ENCODE data around the gene EMX2.

The EMX2 gene

DNA sequence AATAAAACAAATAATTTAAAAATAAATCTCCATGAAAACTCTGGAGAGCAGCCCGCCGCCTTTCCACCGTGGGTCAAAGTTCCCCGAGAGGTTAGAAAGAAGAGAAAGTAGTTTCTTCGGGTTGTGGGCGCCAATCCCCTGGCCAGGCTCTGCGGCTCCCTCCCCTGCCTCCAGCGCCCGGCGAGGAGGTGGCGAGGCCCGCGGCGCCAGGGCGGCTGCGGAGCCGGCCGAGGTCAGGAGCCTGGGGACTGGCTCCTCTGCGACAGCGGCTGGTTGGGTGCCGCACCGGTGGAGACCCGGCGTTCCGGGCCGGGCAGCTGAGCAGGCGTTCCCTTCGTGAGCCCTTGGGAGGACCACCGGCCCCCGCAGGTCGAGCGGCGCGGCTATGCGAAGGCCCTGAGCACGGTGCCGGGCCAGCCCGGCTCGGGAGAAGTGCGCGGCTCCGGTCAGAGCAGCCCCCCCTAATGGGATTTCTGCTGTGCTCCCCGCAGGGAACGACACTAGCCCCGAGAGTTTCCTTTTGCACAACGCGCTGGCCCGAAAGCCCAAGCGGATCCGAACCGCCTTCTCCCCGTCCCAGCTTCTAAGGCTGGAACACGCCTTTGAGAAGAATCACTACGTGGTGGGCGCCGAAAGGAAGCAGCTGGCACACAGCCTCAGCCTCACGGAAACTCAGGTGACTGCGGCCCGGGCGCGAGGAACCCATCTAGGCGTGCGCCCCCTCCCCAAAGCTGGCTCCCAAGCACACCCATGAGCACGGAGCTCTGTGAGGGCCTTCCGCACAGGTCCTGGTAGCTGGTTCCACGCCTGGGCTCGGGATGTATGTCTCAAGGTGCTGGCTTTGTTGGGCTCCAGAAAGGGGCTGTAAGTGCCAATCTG, 2.8 kb downstream of the EMX2 start:
- DNase-seq: no peak

DNA sequence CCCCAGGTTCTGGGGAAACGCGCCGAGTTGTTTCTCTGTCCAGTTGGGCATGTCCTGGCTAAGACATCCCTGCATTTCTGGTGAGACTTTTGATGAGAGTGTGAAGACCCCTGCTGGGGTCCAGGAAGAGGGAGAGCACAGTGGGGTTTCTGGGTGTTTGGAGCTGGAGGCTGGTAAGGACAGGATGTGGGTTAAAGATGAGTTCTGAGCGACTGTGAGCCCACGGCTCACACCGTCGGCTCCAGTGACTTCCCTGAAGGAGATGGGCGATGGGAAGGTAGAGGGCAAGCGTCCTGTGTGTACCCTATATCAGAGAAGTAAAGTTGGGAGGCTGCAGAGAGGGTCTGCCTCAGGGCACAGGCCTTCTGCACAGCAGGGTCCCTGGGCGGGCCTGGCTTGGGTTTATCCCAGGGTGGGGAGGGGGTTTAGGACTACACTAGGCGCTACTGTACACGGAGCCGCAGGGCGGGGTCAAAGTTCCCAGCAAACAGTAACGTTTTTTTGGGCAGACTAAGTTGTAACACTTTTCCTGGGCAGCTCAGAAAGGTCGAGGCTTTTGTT, 3.6 kb downstream of the EMX2 start:
- DNase-seq: no peak

DNA sequence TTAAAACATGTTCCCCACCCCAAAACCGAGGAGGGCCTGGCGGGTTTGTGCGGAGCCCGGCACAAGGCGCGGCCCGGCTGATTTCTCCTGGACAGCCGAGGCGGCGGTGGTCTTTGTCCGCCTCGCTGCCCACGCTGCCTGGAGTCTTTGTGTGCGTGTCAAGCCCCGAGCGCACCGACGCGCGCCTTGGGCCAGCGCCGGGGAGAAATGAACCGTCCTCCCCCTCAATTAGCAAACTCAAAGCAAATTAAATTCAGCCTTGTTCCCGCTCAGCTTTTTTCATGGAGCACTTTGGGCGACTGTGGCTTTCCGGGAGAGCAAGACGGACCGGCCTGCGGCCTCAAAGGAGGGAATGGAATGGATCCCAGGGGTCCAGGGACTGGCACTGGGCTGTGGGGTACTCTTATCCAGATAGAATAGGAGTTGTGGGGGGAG, 4.1 kb downstream of the EMX2 start:
- DNase-seq: no peak

DNA sequence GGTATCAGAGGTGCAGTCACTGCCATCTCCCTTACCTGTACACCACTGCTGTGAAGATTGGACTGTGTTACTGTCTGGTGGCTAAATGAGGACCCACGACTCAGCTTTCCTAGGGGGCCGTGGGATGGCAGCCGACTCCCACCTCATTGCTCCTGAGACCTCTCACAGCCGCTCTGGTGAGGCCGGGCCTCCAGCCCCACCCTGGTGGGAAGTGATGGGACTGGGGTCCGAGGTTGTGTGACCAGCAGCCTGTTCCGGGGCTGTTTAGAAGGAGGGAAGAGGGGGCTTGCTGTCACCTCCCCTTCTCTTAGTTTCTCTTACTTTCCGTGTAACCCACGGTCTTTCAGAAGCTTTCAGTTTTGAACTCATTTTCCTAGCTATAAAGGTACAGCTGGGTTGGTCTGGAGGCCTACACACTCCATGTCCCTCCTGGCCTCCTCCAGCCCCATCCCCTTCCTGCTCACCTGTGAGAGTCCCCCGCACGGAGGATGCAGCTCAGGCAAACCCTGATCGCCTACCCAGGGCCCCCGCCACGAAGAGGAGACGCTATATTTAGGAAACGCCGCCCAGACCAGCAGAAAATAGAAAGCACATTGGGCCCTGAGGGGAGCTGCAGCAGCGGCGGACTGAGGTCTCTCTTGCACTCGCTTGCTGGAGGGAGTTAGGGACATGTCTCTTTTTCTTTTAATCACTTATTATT, 4.6 kb downstream of the EMX2 start:
- no peak for DNase-seq

DNA sequence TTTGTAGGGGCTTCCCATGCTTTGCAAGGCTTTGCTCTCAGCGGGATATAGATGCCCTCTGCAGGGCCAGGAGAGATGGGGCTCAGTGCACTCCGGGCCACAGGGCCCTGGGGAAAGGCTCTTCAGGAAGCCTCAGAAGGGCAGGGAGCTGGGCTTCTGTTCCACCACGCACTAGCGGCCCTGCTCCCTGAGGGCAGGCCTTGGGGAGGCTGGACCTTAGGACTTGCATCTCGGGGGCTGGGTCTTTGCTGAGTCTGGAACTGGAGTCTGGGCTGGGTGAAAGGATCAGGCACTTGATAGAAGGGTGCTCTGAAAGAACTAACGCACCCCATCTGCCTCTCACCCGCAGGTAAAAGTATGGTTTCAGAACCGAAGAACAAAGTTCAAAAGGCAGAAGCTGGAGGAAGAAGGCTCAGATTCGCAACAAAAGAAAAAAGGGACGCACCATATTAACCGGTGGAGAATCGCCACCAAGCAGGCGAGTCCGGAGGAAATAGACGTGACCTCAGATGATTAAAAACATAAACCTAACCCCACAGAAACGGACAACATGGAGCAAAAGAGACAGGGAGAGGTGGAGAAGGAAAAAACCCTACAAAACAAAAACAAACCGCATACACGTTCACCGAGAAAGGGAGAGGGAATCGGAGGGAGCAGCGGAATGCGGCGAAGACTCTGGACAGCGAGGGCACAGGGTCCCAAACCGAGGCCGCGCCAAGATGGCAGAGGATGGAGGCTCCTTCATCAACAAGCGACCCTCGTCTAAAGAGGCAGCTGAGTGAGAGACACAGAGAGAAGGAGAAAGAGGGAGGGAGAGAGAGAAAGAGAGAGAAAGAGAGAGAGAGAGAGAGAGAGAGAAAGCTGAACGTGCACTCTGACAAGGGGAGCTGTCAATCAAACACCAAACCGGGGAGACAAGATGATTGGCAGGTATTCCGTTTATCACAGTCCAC, 5.4 kb downstream of the EMX2 start:
- DNase-seq: no peak

DNA sequence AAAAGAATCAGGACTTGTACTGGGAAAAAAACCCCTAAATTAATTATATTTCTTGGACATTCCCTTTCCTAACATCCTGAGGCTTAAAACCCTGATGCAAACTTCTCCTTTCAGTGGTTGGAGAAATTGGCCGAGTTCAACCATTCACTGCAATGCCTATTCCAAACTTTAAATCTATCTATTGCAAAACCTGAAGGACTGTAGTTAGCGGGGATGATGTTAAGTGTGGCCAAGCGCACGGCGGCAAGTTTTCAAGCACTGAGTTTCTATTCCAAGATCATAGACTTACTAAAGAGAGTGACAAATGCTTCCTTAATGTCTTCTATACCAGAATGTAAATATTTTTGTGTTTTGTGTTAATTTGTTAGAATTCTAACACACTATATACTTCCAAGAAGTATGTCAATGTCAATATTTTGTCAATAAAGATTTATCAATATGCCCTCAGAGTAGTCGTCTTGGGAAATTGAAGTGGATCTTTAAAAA, 6.6 kb downstream of the EMX2 start:
- no peak for DNase-seq

DNA sequence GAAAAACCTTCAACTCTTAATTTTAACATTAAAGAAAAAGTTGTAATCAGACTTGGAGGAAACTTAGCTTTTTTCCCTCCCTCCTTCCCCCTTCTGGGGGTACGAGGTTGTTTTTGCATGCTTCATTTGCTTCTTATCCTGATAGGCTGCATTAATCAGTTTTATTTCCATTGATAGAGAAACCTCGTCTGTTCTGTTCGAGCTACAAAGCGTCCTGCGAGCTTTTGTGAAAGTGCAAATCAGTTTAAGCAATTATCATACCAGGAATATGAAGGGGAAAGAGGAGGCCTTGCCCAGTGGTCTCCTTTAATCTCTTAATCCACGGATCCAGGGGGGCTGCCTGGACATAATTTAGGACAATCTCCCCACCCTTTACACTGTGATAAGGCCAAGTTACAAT, 7.5 kb downstream of the EMX2 start:
- no peak for DNase-seq

DNA sequence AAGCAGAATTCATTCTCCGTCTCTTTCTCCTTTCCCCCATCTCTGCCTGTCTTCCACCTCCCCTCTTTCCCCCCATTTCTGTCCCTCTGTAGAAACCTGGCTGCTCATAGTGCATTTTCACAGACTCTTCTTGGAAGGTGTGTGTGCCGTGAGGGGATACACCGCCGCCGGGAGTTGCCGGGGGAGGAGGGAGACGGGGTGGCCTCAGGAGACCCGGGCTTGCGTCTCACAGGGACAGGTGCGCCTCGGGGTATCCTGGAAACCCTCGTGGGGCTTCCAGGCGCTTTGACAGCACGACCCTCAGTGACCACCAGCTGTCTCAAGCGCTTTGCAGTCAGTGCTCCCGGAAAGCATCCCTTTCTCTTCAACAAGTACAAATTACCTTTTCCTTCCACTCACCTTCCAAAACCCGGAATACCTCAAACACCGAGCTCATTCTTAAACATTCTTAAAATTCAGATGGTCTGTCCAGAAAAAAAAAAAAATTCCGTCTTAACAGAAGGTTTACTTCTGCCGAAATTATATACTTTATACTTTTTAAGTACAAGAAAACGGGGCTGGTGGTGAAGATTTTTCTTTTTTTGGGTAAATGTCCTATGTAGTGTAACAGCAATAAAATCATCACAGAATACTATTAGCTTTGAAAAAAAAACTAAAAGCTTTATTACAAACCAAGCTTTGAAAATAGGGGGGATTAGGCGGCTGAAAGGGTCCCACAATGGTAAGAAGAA, 8.2 kb downstream of the EMX2 start:
- no peak for DNase-seq

DNA sequence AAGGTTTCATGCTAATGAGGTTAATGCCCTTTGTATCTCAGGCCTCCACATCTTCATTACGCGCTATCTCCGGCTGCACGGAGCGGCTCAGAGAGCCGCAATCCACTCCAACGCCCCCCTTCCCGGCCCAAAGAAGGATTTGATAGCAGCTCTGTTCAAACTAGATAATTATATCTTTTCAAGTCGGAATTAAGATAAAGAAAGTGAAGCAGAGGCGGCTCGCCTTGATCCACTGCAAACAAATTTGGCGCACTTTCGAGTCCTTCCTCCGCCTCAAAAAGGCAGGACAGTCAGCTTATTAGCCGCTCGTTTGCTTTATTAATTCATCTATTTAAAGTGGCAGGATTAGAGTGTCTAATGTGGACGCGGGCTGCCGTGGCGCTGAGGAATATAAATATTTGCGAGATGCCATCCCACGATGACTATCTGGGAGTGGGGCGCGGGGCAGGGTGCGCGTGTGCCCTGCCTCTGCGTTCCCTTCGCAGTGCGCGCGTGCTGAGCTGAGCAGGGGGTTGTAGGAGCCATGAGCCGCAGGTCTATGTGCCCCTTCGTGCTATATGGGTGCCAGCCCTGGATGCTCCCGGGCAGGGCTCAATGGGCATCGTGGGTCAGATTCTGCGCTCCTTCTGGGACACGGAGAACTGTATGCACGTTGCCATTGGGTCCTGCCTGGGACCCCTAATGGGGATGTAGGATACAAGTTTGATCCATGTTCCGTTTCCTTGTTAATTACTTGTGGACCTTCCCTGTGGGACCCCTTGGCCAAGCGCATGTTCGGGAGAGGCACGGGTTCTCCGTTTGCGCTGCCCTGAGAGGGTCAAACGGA, 9.0 kb downstream of the EMX2 start:
- DNase-seq: no peak

DNA sequence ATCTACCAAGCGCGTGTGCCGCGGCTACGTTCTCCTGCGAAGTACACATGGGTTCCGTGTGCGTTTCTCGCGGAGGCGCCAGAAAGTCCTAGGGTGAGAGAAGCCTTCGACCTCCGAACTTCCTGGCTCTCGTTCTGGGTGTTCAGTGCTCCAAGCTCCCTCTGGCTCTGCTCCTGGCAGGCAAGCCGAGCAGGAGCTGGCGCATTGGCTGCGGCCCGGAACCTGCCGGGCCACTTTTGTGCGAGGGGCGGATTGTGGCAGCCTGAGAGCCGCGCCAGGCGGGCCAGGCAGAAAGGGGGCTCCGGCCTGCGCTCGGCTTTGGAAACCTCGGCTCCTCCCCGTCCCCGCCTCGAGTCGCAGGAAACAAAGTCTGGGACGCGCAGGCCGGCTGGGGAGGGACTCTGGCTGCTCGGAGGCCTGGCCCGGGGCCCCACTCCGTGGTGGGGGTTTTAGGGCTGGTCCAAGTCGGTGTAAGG, 9.6 kb downstream of the EMX2 start:
- DNase-seq: no peak

DNA sequence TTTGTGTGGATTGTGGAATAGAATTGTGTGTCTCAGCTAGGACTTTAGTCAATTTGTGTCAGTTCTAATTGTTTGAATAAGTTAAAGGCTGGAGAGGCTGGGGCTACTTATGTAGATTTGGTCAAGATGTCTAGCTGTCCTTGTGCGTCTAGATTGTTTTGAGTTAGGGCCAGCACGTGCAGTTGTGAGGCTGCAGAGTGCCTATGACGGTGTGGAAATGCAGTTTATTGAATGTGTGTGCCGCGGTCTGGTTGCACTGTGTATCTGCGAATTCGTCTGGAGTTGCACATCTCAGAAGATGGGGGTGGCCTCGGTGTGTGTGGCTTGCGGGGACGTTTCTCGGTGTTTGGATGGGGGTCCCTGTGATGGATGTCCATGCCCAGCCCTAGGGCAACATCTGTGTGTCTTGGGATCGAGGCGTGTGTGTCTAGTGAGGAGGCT, 10.2 kb downstream of the EMX2 start:
- DNase-seq: no peak

DNA sequence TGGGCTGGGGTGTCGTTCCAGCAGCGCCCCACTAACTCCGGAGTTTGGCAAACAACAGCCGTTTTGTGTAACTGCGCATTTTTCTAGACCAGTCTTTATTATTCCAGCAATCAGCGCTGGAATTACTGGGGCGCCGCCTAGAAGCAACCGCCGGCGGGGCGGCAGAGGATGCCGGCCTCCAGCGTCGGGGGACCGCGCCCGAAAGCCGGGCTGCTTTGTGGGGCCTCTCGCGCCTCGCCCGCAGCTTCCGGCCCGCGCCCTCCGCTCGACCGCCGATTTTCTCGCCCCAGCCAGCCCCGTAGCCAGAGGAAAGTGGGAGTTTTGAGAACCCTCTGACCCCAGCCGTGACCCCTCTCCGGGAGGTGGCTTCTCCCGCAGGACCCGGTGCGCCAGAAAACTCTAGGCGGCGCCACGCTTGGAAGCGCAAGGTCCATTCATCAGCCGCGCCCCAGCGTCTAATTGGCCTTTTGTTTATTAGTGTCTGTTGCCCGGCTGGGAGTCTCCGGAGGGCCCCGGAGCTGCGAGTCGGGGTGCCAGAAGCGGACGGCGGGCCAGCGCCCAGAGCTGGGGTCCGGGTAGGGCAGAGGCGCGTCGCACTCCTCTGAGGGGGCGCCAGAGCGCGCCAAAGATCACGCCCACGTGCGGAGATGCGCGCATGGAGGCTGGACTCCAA, 10.7 kb downstream of the EMX2 start:
- DNase-seq: no peak

DNA sequence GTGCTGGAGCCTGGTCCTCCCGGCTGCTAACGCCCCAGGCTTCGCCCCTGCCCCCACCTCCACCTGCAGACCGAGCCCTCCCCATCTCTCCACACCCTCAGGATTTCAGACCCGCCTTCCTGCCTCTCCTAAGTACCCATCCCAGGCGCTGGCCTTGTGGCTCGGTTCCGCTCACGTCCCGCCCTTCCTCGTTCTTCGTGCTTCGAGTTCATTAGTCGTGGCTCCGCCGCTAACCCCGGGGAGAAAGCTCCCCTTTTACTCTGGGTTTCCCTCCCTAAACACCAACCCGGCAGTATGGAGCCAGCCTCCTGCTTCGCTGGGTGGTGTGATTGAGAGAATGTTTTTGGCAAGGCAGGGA, 11.2 kb downstream of the EMX2 start:
- DNase-seq: no peak

DNA sequence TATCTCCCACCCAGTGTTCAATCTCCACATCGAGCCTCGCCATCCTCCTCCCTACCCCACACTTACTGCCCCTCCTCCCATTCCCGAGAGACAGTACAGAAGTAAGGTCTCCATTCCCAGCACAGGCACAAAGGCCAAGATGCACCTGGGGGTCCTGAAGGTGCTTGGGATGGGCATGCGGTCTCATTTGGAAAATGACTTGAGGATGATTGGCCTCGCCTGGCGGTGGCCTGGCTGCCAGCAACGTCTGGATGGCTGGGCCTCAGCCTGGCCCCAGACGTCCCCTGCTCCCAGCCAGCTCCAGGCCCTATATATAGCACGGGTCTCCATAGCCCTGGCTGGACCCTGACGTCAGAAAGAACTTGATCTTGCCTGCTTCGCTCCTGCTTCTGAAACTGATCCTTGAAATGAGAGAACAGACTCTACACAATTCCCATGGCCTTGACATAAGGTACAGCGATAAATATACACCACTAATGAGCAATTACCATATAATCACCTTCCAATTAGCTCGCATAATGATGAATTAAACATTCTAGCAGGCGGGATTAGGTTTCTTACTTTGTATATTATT, 11.8 kb downstream of the EMX2 start:
- DNase-seq: no peak

DNA sequence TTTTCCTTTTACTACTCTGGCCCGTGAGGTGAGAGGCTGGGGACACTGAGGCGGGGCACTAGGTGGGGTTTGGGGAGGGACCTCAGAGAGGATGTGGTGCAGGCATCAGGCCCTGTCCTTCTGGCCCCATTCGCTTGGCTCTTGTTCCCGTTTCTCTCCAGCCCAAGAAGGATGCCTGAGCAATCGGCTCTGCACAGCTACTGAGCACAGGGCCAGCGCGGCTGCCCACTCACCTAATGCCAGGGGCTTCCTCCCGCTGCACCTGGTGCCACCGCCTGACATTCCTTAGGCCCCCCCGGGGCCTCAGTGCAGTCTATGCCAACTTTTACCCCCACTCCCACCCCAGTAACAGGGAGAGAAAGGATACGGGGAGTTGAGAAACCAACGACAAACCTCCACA, 12.5 kb downstream of the EMX2 start:
- no peak for DNase-seq

DNA sequence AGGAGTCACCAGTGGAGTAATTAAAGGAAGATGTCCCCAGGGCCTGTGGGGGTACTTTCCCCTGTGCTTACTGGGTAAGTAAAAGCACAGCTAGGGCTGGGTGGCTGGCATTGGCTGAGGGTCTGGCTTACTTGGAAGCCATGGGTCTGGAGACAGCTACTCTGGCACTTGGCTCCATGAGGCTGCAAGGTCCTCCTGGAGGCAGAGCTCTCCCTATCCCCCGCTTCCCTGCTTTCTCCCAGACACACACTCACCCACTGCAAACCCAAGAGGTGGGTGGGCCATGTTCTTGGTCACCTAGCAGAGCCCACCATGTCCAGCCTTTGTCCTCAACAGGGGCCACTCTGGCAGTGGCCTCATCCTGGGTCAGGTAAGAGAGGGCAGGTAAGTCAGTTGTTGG, 13.3 kb downstream of the EMX2 start:
- no peak for DNase-seq

DNA sequence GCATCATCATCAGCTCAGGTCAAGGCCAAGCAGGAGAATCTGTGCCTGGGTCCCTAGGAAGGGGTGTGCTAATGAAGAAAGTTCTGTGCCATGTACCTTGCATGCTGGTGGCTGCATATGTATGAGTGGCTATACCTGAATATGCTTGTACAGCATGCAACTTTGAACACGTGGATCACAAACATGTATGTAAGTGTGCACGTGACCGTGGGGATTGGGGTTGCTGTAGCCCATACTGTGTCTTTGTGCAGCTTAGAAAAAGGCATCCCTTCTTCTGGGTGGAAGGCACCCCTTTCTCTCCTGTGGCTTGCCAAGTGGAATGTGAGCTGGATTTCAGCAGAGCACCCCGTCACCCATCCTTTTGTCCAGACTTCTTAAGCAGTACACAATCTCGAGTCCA, 13.8 kb downstream of the EMX2 start:
- DNase-seq: no peak

DNA sequence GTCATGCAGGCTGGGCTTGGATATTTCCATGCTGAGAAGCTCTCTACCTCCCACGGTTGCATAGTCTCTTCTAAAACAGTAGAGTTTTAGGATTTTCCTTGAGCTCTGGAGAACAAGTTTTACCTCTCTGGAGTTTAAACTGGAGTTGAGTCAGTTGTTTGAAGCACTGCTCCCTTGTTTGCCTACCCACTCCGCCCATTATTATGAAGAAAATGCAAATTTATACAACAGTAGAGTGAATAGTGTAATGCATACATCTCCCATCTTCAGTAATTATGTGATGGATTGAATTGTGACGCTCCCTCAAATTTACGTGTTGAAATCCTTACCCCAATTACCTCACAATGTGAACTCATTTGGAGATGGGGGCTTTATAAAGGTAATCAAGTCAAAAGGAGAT, 17.2 kb downstream of the EMX2 start:
- no peak for DNase-seq

DNA sequence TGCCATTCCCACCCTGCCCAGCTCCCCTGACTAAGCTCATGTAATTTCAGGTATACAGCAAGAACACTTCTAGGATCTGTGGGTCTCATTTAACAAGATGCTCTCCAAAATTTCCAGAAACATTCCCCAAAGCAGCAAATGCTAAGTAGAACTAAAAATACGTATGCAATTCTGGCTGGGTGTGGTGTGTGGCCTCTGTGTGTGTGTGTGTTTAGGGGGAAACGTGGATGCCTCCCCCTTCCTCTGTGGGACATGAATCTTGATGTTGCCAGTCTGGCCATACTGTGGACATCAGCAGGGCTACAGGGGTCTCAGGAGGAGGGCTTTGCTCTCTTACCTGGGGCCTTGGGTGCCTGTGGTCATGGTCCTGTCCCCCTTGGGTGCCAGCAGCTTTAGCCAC, 18.4 kb downstream of the EMX2 start:
- DNase-seq: no peak

DNA sequence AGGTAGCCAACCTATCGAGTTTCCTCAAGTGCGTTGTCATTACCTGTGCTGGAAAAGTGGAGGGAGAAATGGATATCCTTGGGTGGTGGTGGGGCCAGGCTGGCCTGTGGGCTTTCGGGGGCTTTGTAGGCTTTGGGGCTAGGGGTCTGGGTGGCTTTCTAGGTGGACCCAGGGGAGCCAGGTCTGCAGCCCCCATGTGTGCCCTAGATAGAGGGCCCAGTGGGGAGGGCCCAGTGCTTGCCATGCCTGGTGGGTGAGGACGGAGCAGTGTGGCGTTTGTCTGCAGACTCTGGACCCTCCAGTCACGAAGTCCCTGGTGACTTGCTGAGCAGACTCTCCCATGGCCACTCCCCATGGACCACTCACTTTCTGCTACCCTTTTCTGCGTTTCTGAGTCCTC, 19.7 kb downstream of the EMX2 start:
- DNase-seq: no peak

Measured in CD4-positive, alpha-beta T cell treated with Interleukin-17A for 4 hours (primary cell).